NCI-H2029 (cell line): ENCODE data around the gene TRAPPC1.
"Not testable (repeated sequence)": the region's sequence is repeated elsewhere in the genome, so short reads cannot be mapped to it uniquely, and the experiment has no call there.

Experiments
- DNase-seq: peaks from one replicate; lab custom pipeline; 2025; lab: John Stamatoyannopoulos, UW

The TRAPPC1 gene, protein sequence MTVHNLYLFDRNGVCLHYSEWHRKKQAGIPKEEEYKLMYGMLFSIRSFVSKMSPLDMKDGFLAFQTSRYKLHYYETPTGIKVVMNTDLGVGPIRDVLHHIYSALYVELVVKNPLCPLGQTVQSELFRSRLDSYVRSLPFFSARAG

DNA sequence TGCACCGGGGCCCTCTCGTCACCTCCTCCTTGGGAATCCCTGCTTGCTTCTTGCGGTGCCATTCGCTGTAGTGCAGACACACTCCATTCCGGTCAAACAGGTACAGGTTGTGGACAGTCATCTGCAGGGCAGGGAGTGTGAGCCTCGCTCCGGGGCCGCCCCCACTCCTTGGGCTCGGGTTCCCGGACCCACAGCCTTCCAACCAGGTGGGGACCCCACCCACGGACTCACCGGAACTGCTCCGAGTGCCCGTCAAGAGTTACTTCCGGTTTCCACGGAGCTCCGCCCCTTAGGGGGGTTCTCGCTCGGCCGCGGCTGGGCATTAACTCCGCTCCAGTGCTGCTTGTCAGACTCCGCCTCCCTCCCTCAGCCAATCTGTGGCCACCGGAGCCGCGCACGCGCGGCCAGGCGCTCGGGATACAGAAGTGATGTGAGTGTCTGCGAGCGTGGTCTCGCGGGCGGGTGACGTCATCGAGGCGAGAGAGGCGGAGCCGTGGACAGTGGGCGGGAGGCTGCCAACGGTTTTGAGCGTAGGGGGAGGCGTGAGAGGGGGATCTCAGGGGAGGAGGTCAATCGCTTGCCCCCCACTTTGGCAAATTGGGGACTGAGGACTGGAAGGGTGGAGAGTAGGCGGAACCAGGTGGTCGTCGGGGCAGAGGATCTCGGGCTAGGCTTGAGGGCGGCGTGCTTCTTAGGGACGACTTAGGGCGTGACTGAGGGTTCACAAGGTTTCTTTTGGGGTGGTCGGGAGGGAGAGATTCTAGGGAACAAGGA lies at the start of gene TRAPPC1, which contains the start of gene CNTROB:
Gene TRAPPC1 (minus strand): TSS at position 238 of the 774 bp plus-strand sequence. CDS start 117 bp downstream, at position 121.
Gene CNTROB (plus strand): TSS at position 498 of the 774 bp plus-strand sequence. CDS start 874 bp downstream, outside the sequence.
- peak; percentile 85 for DNase-seq

DNA sequence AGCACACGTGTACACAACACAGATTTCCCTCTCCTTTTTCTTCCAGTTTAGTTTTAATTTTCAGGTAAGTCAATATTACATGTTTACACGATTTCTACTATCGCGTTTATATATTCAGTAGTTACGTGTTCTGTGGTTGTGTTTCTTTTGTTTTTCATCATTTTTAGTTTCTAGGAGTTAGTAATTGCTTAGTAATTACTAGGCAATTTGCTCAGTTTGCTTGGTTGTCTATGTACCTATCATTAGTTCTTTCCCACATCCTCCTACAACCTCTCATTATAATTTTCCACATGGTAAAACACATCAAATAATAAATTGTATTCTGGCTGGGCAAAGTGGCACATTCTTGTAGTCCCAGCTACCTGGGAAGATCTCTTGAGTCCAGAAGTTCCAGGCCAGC lies 46.1 kb upstream of the TRAPPC1 start:
- no peak for DNase-seq

DNA sequence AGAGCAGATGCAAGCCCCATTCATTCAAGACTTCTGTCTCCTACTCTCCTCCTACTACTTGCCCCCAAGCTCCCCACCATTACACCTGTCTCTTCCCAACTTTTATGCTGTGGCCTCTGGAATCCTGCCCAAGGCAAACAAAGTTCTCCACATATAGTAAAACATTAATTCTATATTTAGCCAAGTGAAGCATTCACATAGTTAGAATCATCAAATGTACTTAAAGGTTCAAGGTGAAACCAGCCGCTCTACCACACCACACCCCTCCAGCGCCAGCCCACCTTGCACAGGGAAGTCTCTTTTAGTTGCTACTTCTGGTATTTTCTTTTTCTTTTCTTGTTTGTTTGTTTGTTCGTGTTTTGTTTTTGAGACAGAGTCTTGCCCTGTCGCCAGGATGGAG lies 45.3 kb upstream of the TRAPPC1 start:
- DNase-seq: no peak

DNA sequence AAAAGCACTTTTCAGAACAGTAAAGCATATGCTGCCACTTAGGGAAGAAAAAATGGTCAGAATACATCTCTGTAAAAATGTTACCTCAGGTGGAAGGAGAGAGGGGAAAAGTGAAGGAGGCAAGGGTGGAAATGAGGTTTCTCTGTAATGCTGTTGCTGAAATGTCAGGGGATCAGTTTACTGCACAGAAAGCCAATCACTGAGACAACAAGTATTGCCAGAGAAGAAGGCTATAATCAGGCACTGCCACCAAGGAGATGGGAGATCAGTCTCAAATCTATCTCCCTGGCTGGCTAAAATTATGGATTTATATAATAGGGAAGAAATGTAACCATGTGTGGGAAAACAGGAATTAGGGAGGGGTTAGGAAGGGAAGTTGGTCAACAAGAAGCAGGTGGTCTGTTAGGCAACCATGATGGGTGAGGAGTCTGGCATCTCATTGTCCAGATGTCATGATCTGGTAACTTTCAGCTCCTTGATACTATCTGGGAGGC lies 42.9 kb upstream of the TRAPPC1 start:
- DNase-seq: no peak

DNA sequence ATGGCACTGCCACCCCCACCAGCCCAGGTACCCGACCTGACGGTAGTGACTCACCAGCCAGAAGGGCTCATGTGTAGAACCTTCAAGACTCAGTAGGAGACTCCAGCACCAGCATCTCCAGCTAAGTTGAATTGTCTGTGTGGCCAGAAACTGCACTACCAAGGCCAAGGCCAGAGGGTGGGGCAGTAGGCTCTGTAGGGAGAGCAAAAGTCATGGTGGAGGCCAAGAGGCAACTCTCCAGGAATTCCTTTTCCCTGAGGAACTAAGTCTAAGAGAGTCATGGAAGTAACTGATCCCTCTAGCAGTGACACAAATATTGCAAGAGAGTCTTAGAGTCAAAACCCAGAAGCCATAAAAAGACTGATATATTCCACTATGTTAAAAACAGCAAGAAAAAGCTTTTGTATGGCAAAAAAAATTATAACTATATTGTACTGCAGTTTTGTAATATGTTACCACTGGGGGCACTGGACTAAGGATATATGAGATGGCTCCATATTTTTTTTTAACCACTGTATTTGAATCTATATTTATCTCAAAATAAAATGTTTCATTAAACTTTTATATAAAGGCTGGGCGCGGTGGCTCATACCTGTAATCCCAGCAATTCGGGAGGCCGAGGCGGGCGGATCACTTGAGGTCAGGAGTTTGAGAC lies 40.5 kb upstream of the TRAPPC1 start:
- DNase-seq: no peak

DNA sequence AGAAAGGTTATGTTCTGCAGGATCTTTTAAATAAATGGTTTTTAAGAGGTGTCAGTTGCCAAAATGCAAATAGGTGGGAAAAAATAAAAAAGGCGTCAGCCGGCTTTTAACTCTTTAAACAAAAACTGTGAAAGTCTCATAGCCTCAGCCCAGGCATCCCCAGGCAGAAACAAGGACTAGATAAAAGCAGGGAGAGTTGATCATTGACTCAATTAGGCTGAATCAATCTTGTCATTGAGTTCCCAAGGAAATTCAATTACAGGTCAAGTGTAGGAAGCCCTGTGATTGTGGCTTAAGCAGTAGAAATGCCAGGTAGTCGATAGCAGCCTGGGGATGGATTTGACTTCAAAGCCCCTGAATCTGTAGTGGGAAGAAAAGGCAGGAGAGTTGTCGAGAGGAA lies 39.9 kb upstream of the TRAPPC1 start:
- DNase-seq: no peak

DNA sequence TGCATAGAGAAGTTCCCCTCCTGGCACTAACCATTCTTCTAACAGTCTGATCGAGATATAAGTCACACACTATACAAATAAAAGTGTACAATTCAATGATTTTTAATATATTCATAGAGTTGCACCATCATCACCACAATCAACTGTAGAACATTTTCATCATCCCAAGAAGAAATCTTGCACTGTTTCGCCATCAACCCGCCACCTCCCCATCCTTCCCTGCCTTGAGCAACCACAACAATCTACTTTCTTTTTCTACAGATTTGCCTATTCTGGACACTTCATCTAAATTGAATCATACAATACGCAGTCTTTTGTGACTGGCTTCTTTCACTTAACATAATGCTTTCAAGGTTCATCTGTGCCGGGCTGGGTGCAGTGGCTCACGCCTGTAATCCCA lies 37.7 kb upstream of the TRAPPC1 start:
- DNase-seq: no peak

DNA sequence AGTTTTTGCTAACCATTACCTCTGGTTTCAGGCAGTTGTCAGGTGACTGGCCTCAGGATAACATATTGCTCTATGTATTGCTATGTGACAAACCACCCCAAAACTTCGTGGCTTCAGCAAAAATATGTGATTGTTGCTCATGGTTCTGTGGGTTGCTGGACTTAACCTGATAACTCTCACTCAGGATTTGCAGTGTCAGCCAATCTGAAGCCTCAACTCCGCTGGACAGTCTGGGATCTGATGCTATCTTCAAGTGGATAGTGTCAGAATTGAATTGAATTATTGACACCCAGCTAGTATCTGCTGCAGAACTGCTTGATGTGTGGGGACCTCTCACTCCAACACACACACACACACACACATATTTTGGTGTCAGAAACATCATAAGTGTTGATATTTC lies 36.0 kb upstream of the TRAPPC1 start:
- no peak for DNase-seq

DNA sequence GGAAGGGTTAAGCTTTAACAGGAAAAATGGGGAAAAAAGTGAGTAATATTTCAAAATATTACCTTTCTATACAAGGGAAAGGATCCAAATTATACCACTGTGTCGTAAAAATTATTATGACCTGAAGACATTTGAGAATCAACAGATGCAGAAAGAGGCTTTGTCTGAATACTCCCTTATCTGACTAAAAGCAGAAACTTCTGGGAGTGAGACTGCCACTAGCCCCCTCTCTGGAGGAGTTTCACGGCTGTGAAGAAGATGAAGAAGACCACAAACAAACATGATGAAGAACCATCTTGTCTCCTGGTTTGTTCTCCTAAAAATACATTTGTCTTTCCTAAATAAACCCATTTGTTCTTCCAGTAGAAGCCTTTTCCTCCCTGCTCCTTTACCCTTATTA lies 29.7 kb upstream of the TRAPPC1 start:
- no peak for DNase-seq

DNA sequence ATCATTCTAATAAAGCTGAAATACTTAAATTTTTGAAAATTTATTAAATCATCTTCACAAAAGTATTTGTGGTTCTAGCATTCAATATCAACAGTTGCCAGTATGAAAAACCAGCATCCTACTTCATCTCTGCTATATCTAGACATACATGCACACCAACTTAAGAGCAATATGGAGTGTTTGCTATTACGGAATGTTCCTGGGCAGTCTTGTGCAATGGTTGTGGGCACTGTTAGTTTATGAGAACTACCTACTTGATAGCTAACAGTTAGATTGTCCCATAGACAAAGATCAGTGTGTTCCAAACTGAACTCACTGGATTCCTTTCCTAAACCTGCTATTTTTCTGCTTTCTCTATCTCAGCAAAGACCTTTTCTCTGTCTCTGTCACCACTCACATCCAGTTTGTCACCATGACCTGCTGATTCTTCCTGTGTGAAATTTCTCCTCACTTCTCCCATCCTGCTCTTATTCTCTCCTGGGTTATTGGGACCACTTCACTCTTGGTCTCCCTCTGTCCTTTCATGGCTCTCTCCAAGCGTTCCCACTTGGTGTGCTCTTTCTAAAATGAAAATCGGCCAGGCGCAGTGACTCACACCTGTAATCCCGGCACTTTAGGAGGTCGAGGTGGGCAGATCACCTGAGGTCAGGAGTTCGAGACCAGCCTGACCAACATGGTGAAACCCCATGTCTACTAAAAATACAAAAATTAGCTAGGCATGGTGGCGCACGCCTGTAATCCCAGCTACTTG lies 27.9 kb upstream of the TRAPPC1 start:
- no peak for DNase-seq

DNA sequence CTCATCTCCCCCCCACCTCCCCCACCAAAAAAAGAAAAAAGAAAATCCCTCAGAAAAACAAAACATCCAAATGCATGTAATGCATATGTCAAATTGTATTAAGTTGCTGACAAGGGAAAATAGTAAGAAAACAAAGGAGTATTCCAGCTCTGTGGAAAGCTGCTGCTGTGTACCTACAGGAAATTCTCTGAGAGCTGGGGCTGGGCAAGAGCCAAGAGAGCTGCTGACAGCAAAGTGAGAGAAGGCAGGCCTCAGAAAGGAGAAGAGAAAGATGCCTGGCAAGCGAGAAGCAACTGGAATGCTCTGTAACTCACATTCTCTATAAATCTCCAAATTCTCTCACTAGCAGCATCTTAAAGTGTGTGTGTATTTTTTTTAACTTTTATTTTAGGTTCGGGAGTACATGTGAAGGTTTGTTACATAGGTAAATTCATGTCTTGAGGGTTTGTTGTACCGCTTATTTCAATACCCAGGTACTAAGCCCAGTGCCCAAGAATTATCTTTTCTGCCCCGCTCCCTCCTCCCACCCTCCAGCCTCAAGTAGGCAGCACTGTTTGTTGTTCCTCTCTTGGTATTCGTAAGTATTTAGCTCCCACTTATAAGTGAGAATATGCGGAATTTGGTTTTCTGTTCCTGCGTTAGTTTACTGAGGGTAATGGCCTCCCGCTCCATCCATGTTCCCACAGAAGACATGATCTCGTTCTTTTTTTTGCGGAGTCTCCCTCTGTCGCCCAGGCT lies 24.7 kb upstream of the TRAPPC1 start:
- DNase-seq: no peak

DNA sequence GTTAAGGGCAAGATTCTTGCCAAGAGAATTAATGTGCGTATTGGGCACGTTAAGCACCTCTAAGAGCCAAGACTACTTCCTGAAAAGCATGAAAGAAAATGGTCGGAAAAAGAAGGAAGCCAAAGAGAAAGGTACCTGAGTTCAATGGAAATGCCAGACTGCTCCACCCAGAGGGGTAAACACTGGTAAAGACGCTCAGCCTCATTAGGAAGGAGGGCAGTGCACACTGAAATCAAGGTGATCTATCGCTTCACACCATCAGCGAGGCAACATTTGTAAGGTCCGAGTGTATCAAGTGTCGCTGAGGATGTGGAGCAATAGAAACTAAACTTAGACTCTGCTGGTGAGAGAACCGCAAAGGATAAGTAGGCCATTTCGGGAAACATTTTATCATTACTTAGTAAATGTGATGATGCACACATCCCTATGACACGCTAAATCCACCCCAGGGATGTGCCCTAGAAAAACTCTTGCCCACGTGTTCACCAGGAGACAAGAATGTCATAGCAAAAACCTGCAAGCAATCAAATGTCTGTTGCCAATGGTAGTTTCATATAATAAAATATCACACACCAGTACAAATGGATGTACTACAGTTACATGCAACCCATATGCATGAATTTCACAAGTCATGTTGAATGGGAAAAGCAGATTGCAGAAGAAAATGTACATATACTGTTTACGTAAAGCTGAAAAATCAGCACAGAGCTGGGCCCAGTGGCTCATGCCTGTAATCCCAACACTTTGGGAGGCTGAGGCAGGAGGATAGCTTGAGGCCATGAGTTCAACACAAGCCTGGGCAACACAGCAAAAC lies 23.9 kb upstream of the TRAPPC1 start:
- no peak for DNase-seq

DNA sequence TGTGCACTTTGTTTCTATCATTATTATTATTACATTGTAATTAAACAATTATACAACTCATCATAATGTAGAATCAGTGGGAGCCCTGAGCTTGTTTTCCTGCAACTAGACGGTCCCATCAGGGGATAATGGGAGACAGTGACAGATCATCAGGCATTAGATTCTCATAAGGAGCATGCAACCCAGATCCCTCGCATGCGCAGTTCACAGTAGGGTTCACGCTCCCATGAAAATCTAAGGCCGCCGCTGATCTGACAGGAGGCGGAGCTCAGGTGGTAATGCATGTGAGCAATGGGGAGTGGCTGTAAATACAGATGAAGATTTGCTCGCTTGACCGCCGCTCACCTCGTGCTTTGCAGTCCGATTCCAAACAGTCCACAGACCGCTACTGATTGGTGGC lies 21.5 kb upstream of the TRAPPC1 start:
- DNase-seq: not testable (repeated sequence)

DNA sequence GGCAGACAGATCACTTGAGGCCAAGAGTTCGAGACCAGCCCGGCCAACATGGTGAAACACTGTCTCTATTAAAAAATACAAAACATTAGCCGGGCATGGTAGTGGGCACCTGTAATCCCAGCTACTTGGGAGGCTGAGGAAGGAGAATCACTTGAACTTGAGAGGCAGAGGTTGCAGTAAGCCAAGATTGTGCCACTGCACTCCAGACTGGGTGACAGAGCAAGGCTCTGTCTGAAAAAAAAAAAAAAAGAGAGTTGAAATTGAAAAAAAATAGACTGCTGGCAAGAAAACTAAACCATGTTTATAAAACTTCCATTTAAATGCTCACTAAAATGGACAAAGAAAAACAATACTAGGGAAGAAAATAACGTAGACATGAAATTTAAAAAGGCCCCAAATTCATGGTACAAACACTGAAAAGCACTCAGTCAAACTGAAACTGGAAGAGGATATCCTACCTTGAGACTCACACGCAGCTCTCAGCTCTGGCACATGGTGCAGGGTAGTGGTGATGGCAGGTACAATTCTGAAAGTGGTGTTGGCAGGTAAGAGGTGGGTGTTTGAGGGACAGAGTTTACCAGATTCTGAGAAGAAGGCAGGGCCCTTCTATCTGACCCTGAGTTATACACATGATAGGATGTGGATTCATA lies 19.5 kb upstream of the TRAPPC1 start:
- no peak for DNase-seq

DNA sequence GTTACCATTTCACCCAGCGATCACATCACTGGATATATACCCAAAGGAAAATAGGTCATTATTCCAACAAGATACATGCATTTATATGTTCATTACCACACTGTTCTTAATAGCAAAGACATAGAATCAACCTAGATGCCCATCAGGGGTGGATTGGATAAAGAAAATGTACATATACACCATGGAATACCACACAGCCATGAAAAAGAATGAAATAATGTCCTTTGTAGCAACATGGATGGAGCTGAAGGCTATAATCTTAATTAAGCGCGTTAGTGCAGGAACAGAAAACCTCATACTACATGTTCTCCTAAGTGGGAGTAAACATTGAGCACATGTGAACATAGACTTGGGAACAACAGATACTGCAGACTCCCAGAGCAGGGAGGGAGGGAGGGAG lies 18.8 kb upstream of the TRAPPC1 start:
- DNase-seq: no peak

DNA sequence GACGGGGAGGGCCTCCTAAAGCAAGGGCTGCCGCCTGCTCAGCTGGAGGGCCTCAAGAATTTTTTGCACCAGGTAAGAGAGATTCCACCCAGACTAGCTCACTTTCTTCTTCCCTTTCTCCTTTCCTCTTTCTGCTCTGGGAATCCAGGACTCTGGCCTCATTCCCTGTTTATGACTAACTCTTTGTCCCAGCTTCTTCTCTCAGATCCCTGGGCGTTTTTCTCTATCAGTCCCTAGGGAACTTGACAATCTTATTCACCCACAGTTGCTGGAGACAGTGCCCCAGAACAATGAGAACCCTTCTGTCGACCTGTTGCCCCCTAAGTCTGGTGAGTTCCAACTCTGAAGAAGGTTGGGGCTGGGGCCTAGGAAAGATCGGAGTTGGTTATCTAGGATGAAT lies 15.9 kb upstream of the TRAPPC1 start:
- no peak for DNase-seq

DNA sequence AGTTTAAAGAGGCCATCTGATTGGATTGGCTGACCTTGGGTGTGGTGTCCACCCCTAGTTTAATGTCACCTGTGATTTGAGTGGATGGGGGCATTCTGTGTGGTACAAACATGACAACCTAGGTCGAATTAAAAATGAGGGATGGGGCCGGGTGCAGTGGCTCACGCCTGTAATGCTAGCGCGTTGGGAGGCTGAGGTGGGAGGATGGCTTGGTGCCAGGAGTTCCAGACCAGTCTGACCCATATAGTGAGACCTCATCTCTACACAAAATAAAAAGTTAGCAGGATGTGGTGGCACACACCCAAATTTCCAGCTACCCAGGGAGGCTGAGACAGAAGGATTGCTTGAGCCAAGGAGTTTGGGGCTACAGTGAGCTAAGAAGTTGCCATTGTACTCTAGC lies 14.7 kb upstream of the TRAPPC1 start:
- DNase-seq: no peak

DNA sequence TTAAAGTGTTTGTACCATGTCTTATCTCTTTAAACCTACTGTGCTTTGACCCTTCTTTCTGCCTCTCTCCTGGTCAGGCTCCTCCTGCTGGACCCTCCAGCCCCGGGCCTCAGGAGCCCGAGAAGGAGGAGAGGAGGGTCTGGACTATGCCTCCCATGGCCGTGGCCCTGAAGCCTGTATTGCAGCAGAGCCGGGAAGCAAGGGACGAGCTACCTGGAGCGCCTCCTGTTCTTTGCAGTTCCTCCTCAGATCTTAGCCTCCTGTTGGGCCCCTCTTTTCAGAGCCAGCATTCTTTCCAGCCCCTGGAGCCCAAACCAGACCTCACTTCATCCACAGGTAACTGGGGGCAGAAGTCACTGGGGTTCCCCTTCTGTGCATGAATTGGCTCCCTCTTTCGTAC lies 13.9 kb upstream of the TRAPPC1 start:
- no peak for DNase-seq

DNA sequence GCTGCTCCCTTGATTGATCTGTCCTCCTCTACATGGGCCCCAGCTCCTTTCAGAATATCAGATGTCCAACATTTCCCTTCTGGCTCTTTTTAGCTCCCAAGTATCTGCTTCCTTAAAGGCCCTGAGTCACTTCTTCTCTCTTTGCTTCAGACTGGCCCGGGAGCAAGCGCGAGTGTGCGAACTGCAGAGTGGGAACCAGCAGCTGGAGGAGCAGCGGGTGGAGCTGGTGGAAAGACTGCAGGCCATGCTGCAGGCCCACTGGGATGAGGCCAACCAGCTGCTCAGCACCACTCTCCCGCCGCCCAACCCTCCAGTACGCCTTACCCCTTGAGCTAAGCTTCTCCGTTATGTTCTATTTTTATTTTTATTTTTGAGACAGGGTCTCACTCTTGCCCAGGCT lies 12.6 kb upstream of the TRAPPC1 start:
- no peak for DNase-seq

DNA sequence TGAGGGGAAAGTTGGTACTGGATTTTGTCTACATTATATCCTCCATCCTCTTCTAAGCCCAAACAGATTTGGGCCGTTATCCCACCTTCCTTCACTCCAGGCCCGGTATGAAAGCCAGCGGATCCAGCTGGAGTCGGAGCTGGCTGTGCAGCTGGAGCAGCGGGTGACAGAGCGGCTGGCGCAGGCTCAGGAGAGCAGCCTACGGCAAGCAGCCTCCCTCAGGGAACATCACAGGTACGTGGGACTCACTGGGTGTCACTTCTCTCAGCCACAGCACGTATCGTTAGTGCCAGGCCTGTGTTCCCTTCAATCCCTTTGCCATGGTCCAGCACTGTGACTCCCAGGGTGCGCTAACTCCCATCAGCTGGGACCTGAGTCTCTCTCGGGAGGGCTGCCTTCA lies 11.5 kb upstream of the TRAPPC1 start:
- DNase-seq: no peak
